Measurements from ENCODE around the gene QSOX2. TPM values are rescaled to one million over a fixed set of nuclear protein-coding genes. Genes with fewer than 3 reads are reported as not detected.

The QSOX2 gene
- total RNA-seq, 1 donor from 2014 or later: 15.5 TPM

DNA sequence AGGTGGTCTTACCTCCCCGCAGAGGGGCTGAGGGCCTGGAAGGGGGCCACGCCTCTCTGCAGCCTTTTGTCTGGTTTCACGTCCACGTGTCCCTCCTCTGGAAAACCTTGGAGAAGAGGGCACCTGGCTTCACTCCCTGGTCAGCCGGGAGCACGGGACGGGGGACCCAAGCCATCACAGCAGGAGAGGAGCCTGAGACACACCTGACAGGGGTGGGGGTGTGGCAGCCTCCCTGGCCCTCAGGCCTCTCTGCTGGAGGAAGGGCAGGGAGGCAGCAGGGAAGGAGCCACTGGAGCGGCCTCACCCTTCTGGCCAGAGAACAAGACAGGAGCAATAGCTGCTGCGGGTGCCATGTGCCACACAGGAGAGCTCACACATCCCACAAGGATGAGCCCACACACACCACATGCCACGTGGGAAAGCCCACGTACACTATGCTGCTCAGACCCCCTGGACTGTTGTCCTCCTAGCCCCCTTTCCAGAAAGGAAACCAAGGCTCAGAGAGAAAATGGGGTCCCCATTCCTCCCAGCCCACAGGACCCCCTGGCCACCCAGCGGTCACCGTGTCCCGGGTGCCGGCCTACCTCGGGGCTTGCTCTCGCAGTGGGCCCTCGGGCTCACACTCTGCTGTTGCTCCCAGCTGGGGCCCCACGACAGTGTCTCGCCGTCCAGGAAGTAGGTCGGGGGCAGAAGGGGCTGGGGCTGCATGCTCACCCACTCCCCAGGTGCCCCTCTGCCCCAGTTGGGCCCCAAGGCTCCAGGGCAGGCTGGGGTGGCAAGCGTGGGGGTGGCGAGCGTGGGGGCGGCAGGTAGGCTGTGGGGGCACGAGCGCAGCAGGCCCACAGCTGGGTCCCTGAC lies 40.1 kb upstream of the QSOX2 start:
- Mint-ChIP-seq H3K4me1 (ENCODE audit: unreplicated experiment) (peaks cover 5% of the 10 kb centered on the region), H3K4me3 (ENCODE audit: unreplicated experiment) (no peak overlapping the region), H3K27ac (ENCODE audit: unreplicated experiment) (no peak overlapping the region), H3K27me3 (ENCODE audit: unreplicated experiment) (peaks cover 13% of the 10 kb centered on the region), H3K9me3 (ENCODE audit: unreplicated experiment) (no peaks in the 10 kb centered on the region), H3K36me3 (ENCODE audit: unreplicated experiment) (peaks cover 2% of the 10 kb centered on the region)
- TF ChIP-seq, protein P1, sequence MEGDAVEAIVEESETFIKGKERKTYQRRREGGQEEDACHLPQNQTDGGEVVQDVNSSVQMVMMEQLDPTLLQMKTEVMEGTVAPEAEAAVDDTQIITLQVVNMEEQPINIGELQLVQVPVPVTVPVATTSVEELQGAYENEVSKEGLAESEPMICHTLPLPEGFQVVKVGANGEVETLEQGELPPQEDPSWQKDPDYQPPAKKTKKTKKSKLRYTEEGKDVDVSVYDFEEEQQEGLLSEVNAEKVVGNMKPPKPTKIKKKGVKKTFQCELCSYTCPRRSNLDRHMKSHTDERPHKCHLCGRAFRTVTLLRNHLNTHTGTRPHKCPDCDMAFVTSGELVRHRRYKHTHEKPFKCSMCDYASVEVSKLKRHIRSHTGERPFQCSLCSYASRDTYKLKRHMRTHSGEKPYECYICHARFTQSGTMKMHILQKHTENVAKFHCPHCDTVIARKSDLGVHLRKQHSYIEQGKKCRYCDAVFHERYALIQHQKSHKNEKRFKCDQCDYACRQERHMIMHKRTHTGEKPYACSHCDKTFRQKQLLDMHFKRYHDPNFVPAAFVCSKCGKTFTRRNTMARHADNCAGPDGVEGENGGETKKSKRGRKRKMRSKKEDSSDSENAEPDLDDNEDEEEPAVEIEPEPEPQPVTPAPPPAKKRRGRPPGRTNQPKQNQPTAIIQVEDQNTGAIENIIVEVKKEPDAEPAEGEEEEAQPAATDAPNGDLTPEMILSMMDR (IDR thresholded peaks at IDR 0.05): no peak
- no peak for DNase-seq (ENCODE audit: extremely low spot score, unreplicated experiment)

DNA sequence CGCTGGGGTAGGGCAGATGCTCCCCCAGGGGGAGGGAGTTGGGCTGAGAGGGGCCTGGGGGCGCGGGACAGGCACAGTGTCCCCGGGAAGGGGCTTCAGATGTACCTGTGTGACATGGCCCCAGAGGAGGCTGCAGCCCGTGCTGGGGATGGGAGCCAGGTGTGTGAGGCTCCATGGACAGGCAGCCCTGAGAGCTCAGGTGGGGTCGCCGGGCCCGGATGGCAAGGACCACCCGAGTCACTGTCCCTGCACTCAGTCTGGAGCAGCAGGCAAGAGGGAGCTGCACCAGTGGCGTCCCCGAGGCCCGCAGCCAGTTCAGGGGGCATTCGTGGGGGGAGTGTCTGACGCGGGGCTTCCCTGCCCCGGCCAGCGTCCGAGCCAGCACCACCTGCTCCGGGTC lies 39.3 kb upstream of the QSOX2 start:
- DNase-seq (ENCODE audit: extremely low spot score, unreplicated experiment): no peak
- no peak overlapping the region for H3K27ac Mint-ChIP-seq (ENCODE audit: unreplicated experiment)
- TF ChIP-seq, protein P1 (IDR thresholded peaks at IDR 0.05): no peak
- H3K4me1 Mint-ChIP-seq (ENCODE audit: unreplicated experiment): peaks cover 5% of the 10 kb centered on the region
- no peak overlapping the region for H3K4me3 Mint-ChIP-seq (ENCODE audit: unreplicated experiment)
- H3K27me3 Mint-ChIP-seq (ENCODE audit: unreplicated experiment): peaks cover 13% of the 10 kb centered on the region
- H3K36me3 Mint-ChIP-seq (ENCODE audit: unreplicated experiment): peaks cover 2% of the 10 kb centered on the region
- H3K9me3 Mint-ChIP-seq (ENCODE audit: unreplicated experiment): no peaks in the 10 kb centered on the region

DNA sequence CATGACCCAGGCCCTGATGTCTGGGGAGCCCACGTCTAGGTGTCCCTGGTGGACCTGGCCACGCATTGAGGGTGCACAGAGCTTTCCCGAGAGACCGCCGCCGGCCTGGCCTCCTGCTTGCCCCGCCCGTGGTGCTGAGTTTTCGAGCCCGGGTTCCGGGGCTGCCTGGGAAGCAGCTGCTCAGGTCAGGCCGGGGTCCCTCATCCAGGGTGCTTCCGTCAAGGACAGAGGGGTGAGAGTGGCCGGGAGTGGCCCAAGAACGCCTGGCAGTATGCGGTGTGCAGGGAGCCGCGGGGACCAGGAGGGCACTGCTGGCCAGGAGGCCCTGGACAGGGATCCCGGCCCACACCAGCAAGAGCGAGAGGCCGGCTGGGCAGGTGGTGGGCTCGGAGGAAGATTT lies 38.7 kb upstream of the QSOX2 start:
- TF ChIP-seq, protein P1 (IDR thresholded peaks at IDR 0.05): no peak
- no peak overlapping the region for H3K27ac Mint-ChIP-seq (ENCODE audit: unreplicated experiment)
- no peak overlapping the region for H3K4me3 Mint-ChIP-seq (ENCODE audit: unreplicated experiment)
- H3K9me3 Mint-ChIP-seq (ENCODE audit: unreplicated experiment): no peaks in the 10 kb centered on the region
- peaks cover 13% of the 10 kb centered on the region for H3K27me3 Mint-ChIP-seq (ENCODE audit: unreplicated experiment)
- H3K4me1 Mint-ChIP-seq (ENCODE audit: unreplicated experiment): peaks cover 5% of the 10 kb centered on the region
- peaks cover 2% of the 10 kb centered on the region for H3K36me3 Mint-ChIP-seq (ENCODE audit: unreplicated experiment)
- no peak for DNase-seq (ENCODE audit: extremely low spot score, unreplicated experiment)

DNA sequence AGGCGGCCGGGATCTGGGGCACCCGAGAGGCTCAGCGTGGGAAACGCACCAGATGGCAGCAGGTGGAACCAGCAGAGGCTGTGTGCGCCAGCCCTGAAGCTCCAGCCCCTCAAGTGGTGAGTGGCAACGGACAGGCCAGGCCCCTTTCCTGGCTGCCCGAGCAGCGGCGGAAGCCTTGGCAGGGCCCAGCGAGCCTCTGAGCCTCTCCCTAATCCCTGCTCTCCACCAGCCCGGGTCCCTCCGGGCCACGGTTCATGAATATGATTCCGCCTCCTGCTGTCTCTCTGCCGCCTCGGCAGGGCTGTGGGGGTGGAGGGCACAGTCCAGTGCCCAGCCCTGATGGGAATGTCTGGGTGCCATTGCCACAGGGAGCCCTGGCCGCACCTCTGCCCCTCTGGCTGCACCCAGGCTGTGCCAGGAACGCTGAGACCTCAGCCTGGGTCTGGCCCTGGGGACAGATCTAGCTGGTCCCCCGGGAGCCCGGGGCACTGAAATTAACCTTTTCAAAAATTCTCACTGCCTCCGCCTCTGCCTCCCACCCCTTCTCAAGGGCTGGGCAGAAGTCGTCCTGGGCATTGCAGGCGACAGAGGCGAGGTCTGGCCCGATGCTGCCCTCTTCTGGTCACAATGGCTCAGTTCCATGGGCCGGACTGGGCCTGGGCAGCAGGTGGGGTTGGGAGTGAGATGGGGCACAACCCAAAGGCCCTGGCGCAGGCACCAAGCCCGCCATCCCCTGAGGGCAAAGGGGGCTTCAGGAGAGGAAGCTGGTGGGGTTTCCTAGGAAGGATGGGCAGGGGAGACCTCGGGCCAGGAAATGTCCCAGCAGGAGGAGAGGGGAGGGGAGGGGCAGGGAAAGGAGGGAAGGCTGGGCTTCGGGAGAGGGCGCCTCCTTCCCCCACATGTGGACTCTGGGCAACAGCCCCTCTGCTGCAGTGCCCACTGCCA lies 38.0 kb upstream of the QSOX2 start:
- H3K36me3 Mint-ChIP-seq (ENCODE audit: unreplicated experiment): peaks cover 2% of the 10 kb centered on the region
- TF ChIP-seq, protein P1 (IDR thresholded peaks at IDR 0.05): peak; percentile 93
- H3K27ac Mint-ChIP-seq (ENCODE audit: unreplicated experiment): no peak overlapping the region
- DNase-seq (ENCODE audit: extremely low spot score, unreplicated experiment): peak; percentile 92
- H3K27me3 Mint-ChIP-seq (ENCODE audit: unreplicated experiment): peaks cover 16% of the 10 kb centered on the region
- H3K4me3 Mint-ChIP-seq (ENCODE audit: unreplicated experiment): no peak overlapping the region
- peaks cover 5% of the 10 kb centered on the region for H3K4me1 Mint-ChIP-seq (ENCODE audit: unreplicated experiment)
- H3K9me3 Mint-ChIP-seq (ENCODE audit: unreplicated experiment): no peaks in the 10 kb centered on the region

Measured in osteocyte (in vitro differentiated cells).